HepG2 (cell line): Measurements from ENCODE around the gene SLC25A23. TPM values are rescaled to one million over a fixed set of nuclear protein-coding genes. Genes with fewer than 3 reads are reported as not detected.
A peak's percentile ranks its signal among the peaks of the same experiment; 100 is the strongest.

Source experiments
- ATF5 ChIP-seq: sonication (generic); formaldehyde crosslinking; IDR thresholded peaks from 2 replicates; pipeline ENCODE4 v1.4.0; 2020; ENCODE audit warnings: mild to moderate bottlenecking, low read depth, missing genetic modification reagents
- ATF7-NPFF ChIP-seq: sonication (generic); formaldehyde crosslinking; IDR thresholded peaks from 2 replicates; pipeline ENCODE4 v1.8.1; 2023; ENCODE audit warnings: mild to moderate bottlenecking, low read depth, missing genetic modification reagents, moderate library complexity
- CREB1 ChIP-seq, 2 experiments: fragments of 450-650 bp in 1 of 2; IDR thresholded peaks; 2 replicates each; pipeline ENCODE4 v1.6.1; 2016 to 2017; ENCODE audit warnings: control low read depth in 1 of 2, mild to moderate bottlenecking in 1 of 2, missing compliant biosample characterization in 1 of 2, missing genetic modification characterization in 1 of 2
- ETV5 ChIP-seq: IDR thresholded peaks from 2 replicates; pipeline ENCODE4 v1.6.1; 2018; ENCODE audit warnings: missing biosample characterization, missing genetic modification reagents, inconsistent platforms, borderline replicate concordance
- ETV6 ChIP-seq: sonication (generic); formaldehyde crosslinking; conservative IDR thresholded peaks from 2 replicates; pipeline ENCODE4 v1.4.0; 2020; ENCODE audit warnings: missing genetic modification reagents
- HMG20B ChIP-seq: conservative IDR thresholded peaks from 2 replicates; pipeline ENCODE4 v1.6.1; 2016; ENCODE audit warnings: missing genetic modification reagents, missing compliant biosample characterization
- MAZ ChIP-seq, 2 experiments: sonication (generic) in 1 of 2; formaldehyde crosslinking in 1 of 2; IDR thresholded peaks; 2 replicates each; pipeline versions ENCODE4 v1.5.0 to v1.6.1; 2012 to 2020; ENCODE audit warnings: low read depth in 2 of 2, mild to moderate bottlenecking in 2 of 2, borderline replicate concordance in 1 of 2, improper control_type of control experiment in 1 of 2, low read length in 1 of 2, missing genetic modification reagents in 1 of 2, moderate library complexity in 1 of 2
- NCOA1 ChIP-seq: sonication (generic); formaldehyde crosslinking; IDR thresholded peaks from 2 replicates; pipeline ENCODE4 v1.9.0; 2021; ENCODE audit warnings: missing genetic modification reagents
- NCOA2 ChIP-seq: sonication (generic); formaldehyde crosslinking; IDR thresholded peaks from 2 replicates; pipeline ENCODE4 v1.8.0; 2022; ENCODE audit warnings: inconsistent platforms
- RBFOX2 ChIP-seq: fragments of 200-400 bp; formaldehyde crosslinking; IDR thresholded peaks from 2 replicates; pipeline ENCODE4 v1.6.1; 2017; ENCODE audit warnings: low read depth, mild to moderate bottlenecking, low read length
- RCOR2 ChIP-seq: IDR thresholded peaks from 2 replicates; pipeline ENCODE4 v1.6.1; 2016; ENCODE audit warnings: missing biosample characterization, missing genetic modification reagents
- RNF219 ChIP-seq: sonication (generic); formaldehyde crosslinking; IDR thresholded peaks from 2 replicates; pipeline ENCODE4 v1.5.0; 2020; ENCODE audit warnings: mild to moderate bottlenecking, missing genetic modification reagents
- SALL1 ChIP-seq: sonication (generic); formaldehyde crosslinking; IDR thresholded peaks from 2 replicates; pipeline ENCODE4 v1.8.0; 2022; ENCODE audit warnings: mild to moderate bottlenecking, missing genetic modification reagents
- THRA ChIP-seq: sonication (generic); formaldehyde crosslinking; IDR thresholded peaks from 2 replicates; pipeline ENCODE4 v1.4.0; 2020; ENCODE audit warnings: missing genetic modification reagents, borderline replicate concordance
- ZNF124 ChIP-seq: sonication (generic); formaldehyde crosslinking; IDR thresholded peaks from 2 replicates; pipeline ENCODE4 v1.4.0; 2020; ENCODE audit warnings: missing genetic modification reagents
- ZNF552 ChIP-seq: sonication (generic); formaldehyde crosslinking; IDR thresholded peaks from 2 replicates; pipeline ENCODE4 v1.9.0; 2022; ENCODE audit warnings: missing genetic modification reagents, mild to moderate bottlenecking, borderline replicate concordance
- ZNF569 ChIP-seq: sonication (generic); formaldehyde crosslinking; IDR thresholded peaks from 2 replicates; pipeline ENCODE4 v1.5.0; 2020; ENCODE audit warnings: mild to moderate bottlenecking, missing genetic modification reagents, moderate library complexity, borderline replicate concordance
- ZNF574 ChIP-seq: sonication (generic); formaldehyde crosslinking; IDR thresholded peaks from 2 replicates; pipeline ENCODE4 v1.4.0; 2020; ENCODE audit warnings: missing genetic modification reagents
- ZNF607 ChIP-seq: sonication (generic); formaldehyde crosslinking; IDR thresholded peaks from 2 replicates; pipeline ENCODE4 v1.5.1; 2020; ENCODE audit warnings: missing genetic modification reagents, mild to moderate bottlenecking, borderline replicate concordance
- ZNF788 ChIP-seq: sonication (generic); formaldehyde crosslinking; IDR thresholded peaks from 2 replicates; pipeline ENCODE4 v1.5.0; 2020; ENCODE audit warnings: mild to moderate bottlenecking, missing genetic modification reagents, borderline replicate concordance
- ZNF790 ChIP-seq: sonication (generic); formaldehyde crosslinking; IDR thresholded peaks from 2 replicates; pipeline ENCODE4 v1.8.0; 2022; ENCODE audit warnings: missing genetic modification reagents, mild to moderate bottlenecking, borderline replicate concordance
- polyA plus RNA-seq, 8 experiments: library from polyadenylated mRNA; depleted of rRNA in 3 of 8; stranded (reverse) in 7 of 8; unstranded in 1 of 8; fragments of >200 nt; fragmentation: Illumina TruSeq in 4 of 8; extraction: Trizol in 4 of 8; gene quantifications; 2 replicates each; pipeline versions ENCODE4 v1.2.1 to v1.2.3, GENCODE V29; 2011 to 2016; ENCODE audit warnings: low read depth in 4 of 8, missing spikeins in 1 of 8, mixed read lengths in 1 of 8; ENCODE audit not compliant: insufficient read depth in 1 of 8
- total RNA-seq, 5 experiments: library from RNA; depleted of rRNA; stranded (reverse); fragments of >200 nt; fragmentation: Illumina TruSeq; extraction: Trizol; gene quantifications; 2 replicates each; pipeline ENCODE4 v1.2.3, GENCODE V29; 2016; ENCODE audit warnings: low read depth in 1 of 5

Gene SLC25A23
- total and polyA plus RNA-seq, 2 of the 13 experiments (the other 11 are each of a cell fraction or from before 2014, with no cell fraction given) = 12.4 to 15.2 TPM

- TF ChIP-seq ZNF569 (CRISPR knock-in tag) (no peak), ZNF124 (CRISPR knock-in tag) (peak; percentile 85), ZNF552 (CRISPR knock-in tag) (no peak), RBFOX2 (peak; percentile 46; the same call in 1 of the 2 replicates), ATF7-NPFF (CRISPR knock-in tag) (no peak), ATF5 (no peak), ETV5 (peak; percentile 55; the same call in 1 of the 2 replicates), SALL1 (CRISPR knock-in tag) (peak; percentile 45), ETV6 (CRISPR knock-in tag) (0 out of 2 replicates have a peak, but pooled peaks have one; percentile 18), MAZ (IDR thresholded peaks at IDR 0.05; ENCODE audit: borderline replicate concordance, low read depth, low read length) (0 out of 2 replicates have a peak, but pooled peaks have one; percentile 52), MAZ (CRISPR knock-in tag; IDR thresholded peaks at IDR 0.05; ENCODE audit: low read depth) (no peak), ZNF574 (peak; percentile 61), ZNF790 (CRISPR knock-in tag) (no peak), NCOA2 (CRISPR knock-in tag) (peak; percentile 28; the same call in 1 of the 2 replicates), RNF219 (CRISPR knock-in tag) (no peak), ZNF788 (CRISPR knock-in tag) (no peak; the same call in 1 of the 2 replicates), HMG20B (CRISPR knock-in tag) (peak; percentile 34; the same call in 1 of the 2 replicates), CREB1 (IDR thresholded peaks at IDR 0.05) (no peak), CREB1 (CRISPR knock-in tag; IDR thresholded peaks at IDR 0.05) (0 out of 2 replicates have a peak, but pooled peaks have one; percentile 11), NCOA1 (peak; percentile 49; the same call in 1 of the 2 replicates), ZNF607 (CRISPR knock-in tag) (peak; percentile 78; the same call in 1 of the 2 replicates), RCOR2 (peak; percentile 57; the same call in 1 of the 2 replicates), THRA (CRISPR knock-in tag) (peak; percentile 17; the same call in 1 of the 2 replicates)
Measured at GRCh38 chr19:6460099-6460884, 700 bp upstream of the SLC25A23 start (continued).
